GM10847 (cell line): ENCODE results near the gene CTNNA2.

Experiments
- POLR2A ChIP-seq: IDR thresholded peaks from 2 replicates; pipeline ENCODE4 v1.6.1; 2011; ENCODE audit not compliant: insufficient read length; ENCODE audit errors: extremely low read depth

CTNNA2 gene

DNA sequence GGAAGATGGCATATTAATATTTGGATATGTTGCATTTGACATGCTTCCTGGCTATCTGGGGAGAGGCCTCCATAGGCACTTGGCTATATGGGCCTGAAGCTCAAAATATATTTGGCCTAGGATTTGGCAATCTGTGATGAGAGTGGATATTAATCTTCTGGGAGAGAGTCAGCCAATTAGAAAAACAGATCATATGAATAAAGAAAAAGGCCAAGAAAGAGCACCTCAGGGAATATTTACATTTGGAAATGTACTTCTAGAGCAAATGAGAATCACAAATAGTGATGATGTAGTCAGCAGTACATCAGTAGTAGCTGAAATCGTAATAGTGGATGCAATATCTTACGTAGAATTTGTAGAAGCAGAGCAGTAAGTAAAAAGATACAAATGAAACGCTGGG lies 277.0 kb downstream of the CTNNA2 start:
- no peak for TF ChIP-seq POLR2A

DNA sequence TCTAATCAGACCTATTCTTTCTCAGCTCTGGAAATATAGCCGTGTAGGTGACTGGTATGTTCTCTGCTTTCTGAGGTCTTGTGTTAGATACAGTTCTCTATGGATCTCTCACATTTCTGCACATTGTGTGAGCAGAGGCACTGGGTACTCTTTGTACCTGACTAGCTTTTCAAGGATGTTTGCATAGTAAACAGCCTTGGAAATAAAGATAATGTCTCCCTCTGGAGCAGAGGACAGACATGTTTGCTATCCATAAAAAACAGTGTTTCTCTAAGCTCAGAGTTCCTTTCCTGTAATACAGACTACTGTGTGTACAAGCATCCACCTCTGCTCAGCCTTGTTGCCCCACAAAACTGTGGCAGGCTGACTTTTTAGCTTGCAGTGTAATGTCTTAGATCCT lies 279.2 kb downstream of the CTNNA2 start:
- no peak for TF ChIP-seq POLR2A

DNA sequence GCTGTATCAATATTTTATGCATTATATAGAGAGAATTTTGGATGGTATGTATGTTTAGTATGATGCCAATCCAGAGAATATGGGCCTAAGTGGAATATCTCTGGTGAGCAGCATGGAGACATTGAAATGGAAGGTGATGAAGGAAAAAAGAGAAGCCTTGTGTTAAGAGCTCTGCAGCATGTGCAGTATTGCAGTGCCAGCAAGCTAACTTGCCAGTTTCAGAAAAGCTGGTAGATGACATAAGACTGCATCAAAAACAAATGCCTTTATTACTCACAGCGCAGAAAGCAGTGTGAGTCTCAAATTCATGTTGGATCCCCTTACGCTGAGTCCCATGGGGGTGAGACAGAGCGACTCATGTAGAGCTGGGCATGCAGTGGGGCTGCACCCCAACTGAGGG lies 280.2 kb downstream of the CTNNA2 start:
- no peak for TF ChIP-seq POLR2A

DNA sequence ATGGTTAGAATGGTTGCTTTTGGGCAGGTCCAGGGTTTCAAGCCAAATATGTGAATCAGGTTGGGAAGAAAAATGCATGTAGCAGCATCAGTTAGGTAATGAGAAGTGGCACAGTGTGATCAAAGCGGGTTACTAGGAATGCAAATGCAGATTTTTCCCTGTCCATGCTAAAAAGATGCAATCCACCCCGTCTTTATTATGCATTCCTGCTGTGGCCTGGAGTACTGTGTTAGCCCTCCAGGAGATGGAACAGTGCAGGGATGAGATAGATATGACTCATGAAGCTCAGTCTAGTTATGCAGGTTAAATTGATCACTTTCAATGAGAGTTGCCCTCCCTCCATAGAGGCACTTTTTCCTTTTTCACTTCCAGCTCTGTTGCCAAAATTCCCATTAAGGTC lies 283.8 kb downstream of the CTNNA2 start:
- TF ChIP-seq POLR2A, result no peak

DNA sequence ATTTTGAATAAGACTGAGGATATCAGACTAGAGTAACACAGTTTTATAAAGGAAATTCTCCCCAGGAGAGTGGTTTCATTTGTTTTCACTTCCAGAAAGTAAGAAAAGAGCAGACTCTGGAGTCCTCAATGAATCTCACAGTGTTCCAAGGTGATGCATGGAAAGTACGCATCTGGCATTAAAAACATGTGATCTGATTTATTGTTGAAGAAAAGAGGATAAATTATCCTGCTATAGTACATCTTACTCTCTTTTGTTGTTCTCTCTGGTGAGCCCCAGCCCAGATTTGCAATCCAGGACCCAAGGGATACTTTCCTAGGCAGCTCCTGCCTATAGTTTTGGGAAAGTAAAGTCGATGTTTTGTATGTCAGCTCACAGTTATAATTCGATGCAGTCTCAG lies 285.9 kb downstream of the CTNNA2 start:
- TF ChIP-seq POLR2A, result no peak

DNA sequence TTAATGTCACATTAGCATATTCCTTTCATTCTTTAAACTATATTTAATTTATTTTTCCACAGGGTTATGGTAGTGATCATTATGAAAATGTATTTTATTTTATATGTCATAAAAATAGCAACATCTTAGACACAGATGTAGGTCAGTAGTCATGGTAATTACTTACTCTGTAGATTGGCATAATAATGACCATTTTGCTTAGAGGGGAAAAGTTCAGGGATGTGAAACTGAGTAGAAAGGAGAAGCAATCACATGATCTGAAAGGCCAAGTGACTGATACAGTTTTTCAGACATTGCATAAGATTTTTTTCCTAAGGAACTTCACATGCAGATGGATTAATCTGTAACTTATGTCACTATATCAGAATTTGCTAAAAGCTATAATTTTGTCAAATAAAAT lies 286.9 kb downstream of the CTNNA2 start:
- TF ChIP-seq POLR2A, result no peak

DNA sequence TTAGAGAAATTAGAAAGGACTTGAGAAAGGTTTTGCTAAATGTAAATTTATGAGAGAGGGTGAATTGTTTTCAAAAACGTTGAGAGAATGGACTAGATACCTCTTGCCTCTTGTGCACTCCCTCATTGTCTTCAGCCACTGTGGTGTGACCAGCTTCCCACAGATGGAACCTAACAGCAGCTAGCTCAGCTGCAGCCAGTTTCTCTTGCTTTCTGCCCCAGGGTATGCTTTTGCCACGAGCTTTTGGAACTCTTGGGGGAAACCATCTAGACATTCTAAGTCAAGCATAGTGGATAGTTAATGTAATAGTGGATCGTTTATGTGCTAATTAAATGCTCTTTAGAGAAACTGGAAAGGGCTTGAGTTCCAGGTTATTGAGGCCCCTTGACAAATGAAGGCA lies 288.2 kb downstream of the CTNNA2 start:
- TF ChIP-seq POLR2A, result no peak

DNA sequence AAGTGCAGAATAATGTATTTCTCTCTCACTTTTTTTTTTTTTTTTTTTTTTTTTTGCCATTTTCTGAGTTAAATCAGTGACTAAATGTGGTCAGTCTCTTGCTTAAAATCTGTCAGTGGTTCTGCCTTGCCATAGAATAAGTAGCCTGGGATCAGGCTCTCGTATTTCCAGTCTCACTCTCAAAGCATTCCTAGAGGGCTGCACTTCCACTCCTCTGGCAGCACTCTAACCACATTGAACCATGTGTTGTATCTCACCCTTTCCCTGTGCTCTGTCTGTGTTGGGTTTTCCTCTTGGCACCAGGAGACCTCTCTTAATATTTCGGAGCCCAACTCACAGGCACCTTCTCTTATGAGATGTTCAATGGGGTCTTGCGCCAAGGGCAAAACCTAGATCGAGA lies 304.4 kb downstream of the CTNNA2 start:
- no peak for TF ChIP-seq POLR2A

DNA sequence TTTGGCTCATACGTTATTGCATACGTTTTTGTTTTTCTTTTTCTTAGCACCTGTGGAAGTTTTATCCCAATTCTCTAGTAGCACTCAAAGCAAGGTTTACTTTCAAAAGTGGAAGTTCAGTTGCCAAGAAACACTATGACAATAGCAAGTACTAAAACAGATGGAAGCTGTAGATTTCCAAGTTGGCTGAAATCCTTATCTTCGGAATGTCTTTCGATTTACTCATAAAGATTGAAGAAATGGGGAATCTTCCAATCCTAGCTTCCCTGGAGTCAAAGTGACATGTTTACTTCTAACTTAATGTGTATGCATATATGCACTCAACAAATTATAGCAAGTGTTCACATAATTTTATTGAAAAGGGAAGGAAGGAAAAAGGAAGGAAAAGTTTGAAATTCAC lies 307.4 kb downstream of the CTNNA2 start:
- TF ChIP-seq POLR2A, result no peak

DNA sequence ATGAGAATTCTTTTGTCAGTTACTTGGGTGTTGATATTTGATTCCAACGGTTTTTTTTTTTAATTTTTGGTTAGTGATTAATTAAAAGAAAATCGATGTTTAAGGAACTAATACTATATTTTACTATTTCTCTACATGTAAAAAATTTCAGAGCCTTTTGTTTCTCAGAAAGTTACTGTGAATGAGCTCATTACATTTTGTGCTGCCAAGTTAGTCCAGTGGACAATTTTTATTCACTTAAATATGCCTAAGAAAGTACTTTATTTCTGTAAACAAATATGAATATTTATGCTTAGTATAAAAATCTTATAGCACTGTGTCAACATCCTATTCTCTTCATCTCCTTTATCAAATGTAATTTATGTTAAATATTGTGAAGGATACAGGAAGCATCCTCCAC lies 309.3 kb downstream of the CTNNA2 start:
- no peak for TF ChIP-seq POLR2A

DNA sequence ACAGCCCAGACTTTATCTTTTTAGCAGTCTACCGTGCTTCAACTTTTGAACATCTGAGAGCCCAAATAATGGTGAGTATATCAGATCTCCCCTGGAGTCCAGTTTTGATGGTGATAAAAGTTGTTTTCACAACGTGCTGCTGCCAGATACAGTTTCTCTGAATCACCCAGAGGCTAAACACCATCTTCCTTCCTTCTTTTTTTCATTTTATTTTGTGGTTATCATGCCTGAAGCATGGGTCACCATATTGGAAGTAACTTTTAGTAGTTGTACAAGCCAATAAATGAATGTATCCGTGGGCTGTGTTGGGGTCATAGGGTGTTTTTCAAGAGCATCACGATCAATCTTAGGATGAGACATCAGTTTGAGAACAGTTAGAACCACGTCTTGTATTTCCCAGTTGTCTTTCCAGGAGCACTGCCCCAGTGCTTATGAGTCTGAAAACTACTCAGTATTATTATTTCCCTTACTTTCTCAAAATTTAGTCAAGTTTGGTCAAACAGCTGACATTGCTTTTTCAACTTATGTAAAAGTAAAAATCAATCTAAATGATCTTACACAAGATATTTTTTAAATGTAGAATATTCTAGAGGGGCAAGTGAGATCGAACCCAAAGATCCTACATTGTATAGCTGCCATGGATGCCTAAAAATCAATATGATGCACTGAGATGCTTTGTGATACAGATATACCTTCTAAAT lies 311.4 kb downstream of the CTNNA2 start:
- no peak for TF ChIP-seq POLR2A

DNA sequence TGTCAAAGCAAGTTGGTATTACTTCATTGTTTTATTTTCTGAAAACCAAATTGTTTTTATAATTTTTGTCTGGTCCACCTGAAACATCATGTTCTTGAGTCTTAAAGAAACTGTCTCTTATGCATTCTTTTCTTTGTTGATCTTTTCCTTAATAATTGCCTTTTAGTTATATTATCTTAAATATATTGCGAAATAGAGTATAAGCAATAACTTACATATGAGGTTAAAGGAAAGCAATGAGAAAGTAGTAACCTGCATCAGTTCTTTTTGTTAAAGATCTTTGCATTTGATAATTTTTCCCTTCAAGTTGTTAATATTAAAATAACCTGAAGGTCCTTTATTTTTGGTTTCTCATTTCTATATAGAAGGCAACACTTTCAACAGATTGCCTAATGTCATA lies 315.0 kb downstream of the CTNNA2 start:
- TF ChIP-seq POLR2A, result no peak

DNA sequence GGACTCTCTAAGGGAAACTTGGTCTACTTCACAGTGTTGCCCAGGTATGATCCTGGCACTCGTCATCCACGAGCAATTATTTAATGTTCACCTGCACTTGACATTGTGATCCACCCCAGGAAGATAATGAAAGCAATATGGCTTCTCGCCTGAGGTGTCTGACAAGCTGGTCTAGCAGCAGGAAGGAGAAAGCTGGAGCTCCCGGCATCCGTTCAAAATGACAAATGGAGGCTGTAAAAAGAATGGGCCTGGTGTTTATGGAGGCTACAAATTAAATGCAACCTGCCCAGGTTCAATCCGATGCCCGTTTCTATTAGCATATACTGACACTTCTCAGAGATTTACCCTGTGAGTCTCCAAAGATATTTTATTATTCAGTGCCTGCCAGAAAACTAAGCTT lies 317.6 kb downstream of the CTNNA2 start:
- TF ChIP-seq POLR2A, result no peak

DNA sequence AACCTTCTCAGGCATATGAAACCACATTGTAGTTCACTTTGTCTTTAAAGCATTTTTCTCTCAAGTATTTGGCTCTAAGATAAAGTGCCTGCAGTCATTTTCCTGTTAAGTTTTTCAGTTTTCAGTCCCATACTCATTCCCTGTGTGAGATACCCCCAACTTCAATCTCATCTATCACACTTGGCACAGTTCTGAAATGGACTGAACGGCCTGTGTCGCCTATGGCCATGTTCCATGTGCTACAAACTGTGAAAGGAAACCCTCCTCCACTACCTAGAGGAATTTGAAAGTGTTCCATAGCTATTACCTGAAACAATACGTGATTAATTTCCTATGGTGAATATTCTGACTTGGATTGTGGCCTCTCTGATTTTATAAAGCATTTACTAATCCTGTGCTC lies 319.1 kb downstream of the CTNNA2 start:
- no peak for TF ChIP-seq POLR2A

DNA sequence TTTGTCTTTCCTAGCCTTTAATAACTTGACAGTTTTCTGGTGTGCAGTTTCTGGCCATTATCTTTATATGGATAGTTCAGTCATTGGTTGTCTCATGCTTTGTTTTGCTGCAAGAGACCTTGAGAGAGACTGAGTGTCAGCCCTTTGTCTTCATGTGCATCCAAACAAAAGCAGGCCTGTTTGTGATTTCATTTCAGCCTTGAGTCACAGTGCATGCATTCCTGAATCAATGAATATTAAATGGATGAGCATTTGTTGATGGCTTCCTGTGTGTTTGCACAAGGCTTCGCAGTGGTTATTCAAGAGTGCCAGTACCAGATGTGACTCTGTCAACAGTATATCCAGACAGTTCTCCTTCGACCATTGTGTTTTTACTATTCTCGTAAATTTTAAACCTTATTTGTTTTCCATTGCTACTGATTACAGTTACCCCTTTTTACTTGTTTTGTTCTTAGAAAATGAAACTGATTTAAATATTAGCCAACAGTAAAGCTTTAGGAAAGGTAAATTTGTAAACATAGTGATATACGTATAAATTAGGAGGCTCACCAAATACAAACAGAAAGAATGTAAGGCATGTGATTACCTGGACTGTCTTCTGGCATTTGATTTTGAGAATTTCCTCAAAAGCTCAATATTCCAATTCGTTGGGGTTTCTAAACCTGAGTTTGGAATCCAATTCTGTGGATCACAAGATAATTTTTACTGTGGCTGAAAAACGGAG lies 319.8 kb downstream of the CTNNA2 start:
- TF ChIP-seq POLR2A, result no peak

DNA sequence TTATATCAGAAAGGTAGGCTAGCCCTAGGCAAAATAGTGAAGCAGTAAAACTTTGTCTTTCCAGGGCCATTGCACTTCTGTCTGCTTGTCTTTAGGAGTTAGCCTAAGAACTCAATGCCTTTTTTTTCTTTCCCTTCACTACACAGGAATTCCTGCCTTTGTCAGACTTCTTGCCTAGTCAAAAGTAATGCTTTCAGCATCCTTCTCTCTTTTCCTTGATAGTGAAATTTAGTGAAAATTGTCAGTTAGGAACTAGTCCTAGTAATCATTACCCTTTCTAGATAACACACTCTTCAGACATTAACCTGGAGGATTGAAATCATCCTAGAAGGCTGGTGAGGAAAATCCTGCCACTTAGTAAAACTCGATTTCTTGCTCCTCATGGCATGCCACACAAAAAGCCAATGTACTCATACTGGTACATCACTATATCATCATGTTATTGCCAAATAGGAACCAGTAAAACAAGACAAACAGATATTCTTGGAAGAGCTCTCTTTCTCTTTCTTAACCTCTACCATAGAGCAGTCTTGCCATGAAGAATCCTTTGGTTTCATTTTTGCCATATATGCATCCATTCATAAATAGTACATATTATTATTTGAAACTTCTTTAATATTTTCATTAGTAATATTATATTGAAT lies 320.5 kb downstream of the CTNNA2 start:
- TF ChIP-seq POLR2A, result no peak
